Measurements from ENCODE around the gene PPL.

DNA sequence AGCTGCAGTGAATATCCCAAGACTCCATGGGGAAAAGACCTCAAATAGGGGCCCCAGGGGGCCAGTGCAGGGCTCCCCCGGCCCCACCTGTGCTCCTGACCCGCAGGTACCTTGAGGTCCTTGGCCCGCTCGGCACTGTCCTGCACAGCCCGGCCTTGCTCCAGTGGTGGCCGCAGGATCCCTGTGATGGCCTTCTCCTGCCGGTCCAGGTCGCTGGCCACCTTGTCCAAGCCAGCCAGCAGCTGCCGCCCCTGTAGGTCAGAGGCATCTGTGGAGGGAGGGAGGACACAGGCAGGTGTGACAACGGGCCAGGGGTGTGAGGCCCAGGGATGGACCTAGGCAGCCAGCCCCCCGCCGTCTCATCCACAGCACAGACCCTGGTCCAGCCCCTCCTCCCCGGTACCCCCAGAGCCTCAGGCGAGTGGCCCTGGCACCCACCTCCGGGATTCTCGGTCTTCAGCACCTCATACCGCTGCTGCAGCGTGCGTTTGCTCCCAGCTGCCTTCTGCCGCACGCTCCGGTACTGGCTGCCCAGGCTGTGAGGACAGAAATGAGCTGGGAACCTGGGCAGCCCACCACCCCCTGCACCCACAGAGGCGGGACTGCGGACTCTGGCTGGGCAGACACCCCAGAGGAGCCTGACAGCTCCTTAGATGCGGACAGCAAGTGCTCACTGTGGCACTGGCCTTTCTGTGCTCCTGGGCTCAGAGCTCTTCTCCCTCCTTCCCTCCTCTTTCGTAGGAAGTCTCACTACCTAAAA lies 43.7 kb downstream of the PPL start:
- TF ChIP-seq, protein P1, sequence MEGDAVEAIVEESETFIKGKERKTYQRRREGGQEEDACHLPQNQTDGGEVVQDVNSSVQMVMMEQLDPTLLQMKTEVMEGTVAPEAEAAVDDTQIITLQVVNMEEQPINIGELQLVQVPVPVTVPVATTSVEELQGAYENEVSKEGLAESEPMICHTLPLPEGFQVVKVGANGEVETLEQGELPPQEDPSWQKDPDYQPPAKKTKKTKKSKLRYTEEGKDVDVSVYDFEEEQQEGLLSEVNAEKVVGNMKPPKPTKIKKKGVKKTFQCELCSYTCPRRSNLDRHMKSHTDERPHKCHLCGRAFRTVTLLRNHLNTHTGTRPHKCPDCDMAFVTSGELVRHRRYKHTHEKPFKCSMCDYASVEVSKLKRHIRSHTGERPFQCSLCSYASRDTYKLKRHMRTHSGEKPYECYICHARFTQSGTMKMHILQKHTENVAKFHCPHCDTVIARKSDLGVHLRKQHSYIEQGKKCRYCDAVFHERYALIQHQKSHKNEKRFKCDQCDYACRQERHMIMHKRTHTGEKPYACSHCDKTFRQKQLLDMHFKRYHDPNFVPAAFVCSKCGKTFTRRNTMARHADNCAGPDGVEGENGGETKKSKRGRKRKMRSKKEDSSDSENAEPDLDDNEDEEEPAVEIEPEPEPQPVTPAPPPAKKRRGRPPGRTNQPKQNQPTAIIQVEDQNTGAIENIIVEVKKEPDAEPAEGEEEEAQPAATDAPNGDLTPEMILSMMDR (conservative IDR thresholded peaks at IDR 0.05 in 1 of 2, IDR thresholded peaks at IDR 0.05 in 1 of 2; ENCODE audit: extremely low read depth in 1 of 2, insufficient read depth in 1 of 2, low read depth in 1 of 2, low read length in 2 of 2), result no peak
- TF ChIP-seq EZH2 (IDR thresholded peaks at IDR 0.05; ENCODE audit: borderline replicate concordance, low read length), result no peak
